GDM1 (cell line): ENCODE results near the gene TTLL12.

Experiments
- DNase-seq: peaks from one replicate; lab custom pipeline; 2025; lab: John Stamatoyannopoulos, UW

The TTLL12 gene

GRCh38 chr22:43199541-43199940 is 12.6 kb upstream of the TTLL12 start:
- no peak for DNase-seq

GRCh38 chr22:43198936-43199335 is 12.0 kb upstream of the TTLL12 start:
- DNase-seq: no peak

GRCh38 chr22:43198126-43198525 is 11.2 kb upstream of the TTLL12 start:
- no peak for DNase-seq

- no peak for DNase-seq
Observed at GRCh38 chr22:43197271-43197941, 10.5 kb upstream of the TTLL12 start.

- DNase-seq: no peak
Observed at GRCh38 chr22:43191831-43192230, 4.9 kb upstream of the TTLL12 start.

- no peak for DNase-seq
Observed at GRCh38 chr22:43188829-43189545, 2.1 kb upstream of the TTLL12 start.

DNA sequence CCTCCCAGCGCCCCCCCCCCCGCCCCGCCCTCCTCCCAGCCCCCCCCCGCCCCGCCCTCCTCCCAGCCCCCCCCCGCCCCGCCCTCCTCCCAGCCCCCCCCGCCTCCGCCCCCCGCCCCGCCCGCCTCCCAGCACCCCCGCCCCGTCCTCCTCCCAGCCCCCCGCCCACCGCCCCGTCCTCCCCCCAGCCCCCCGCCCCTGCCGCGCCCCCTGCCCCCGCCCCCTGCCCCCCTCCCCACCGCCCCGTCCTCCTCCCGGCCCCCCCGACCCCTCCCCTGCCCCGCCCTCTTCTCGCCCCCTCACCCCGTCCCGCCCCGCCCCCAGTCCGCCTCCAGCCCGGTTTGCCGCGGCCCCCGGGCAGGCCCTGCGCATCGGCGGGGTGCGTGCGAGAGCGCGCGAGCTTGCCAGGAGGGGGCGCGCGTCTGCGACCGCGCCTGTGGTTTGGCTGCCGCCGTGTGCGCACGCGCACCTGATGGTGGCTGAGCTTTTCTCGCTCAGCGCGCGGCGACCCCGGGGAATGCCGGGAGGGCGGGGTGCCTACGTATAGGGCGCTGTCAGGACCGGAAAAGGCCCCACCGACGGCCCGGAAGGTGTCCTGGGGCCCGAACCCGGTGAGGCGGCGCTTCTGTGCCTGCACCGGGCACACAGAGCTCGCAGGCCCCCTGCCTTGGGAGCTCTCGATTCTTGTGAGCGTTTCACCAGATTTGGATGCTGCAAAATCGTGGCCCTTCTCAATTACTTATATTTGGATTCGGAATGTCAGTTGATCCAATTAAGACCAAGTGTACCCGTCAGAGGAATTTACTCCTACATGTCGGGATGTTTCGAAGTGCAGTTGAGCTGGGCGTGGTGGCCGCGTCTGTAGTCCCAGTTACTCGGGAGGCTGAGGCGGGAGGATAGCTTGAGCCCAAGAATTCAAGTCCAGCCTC is 501 bp upstream of the TTLL12 start:
- DNase-seq: peak; percentile 94

- no peak for DNase-seq
Observed at GRCh38 chr22:43185860-43186261, 1.1 kb downstream of the TTLL12 start.

GRCh38 chr22:43183496-43184277 is 3.2 kb downstream of the TTLL12 start:
- no peak for DNase-seq

DNA sequence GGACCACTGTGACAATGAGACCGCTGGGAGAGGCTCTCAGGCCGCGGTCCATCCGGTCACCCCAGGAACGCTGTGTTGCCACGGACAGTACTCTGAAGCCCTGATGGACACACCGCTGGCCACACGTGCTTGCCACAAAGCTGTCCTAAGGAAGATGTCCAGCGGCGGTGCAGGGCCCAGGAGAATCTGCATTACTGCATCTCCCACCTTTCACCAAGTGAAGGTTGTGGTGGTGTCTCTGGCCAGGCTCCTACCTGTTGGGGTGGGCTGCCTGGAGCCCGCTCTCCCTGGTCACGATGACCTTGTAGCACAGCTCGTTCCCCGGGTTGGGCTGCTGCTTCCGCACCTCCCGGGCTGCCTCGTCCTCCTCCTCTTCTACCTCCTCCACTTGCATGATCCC is 4.2 kb downstream of the TTLL12 start:
- no peak for DNase-seq

- DNase-seq: no peak
Observed at GRCh38 chr22:43182118-43182517, 4.8 kb downstream of the TTLL12 start.

- no peak for DNase-seq
Observed at GRCh38 chr22:43181321-43182076, 5.4 kb downstream of the TTLL12 start.

DNA sequence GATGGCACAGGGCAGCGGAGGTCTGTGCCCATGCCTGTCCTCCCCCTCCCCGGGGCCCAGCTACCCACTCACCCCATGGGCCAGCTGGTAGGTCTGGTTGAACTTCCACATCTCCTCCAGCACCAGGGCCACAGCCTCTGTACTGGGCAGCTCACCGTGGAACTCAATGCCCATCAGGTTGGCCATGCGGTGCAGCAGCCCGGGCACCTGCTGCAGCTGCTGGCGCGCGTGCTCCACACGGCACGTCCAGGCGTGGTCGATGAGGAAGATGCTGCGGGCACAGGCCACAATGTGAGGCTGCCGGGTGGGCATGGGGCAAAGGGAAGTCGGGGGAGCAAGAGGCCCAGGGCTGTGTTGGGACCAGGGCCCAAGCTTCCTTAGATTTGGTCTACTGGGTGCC is 6.3 kb downstream of the TTLL12 start:
- no peak for DNase-seq

DNA sequence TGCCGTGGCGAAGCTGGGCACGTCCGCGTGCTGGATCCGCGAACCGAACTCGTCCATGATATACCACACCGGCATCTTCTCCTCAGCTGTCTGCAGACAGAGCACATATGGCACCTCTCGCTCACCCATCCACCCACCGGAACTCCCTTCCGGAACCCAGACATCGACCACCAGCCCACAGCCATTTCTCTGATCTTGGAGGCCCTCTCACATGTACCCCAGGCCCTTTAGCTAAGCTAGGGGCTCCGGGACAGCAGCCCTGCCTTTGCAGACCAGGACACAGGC is 7.1 kb downstream of the TTLL12 start:
- no peak for DNase-seq

DNA sequence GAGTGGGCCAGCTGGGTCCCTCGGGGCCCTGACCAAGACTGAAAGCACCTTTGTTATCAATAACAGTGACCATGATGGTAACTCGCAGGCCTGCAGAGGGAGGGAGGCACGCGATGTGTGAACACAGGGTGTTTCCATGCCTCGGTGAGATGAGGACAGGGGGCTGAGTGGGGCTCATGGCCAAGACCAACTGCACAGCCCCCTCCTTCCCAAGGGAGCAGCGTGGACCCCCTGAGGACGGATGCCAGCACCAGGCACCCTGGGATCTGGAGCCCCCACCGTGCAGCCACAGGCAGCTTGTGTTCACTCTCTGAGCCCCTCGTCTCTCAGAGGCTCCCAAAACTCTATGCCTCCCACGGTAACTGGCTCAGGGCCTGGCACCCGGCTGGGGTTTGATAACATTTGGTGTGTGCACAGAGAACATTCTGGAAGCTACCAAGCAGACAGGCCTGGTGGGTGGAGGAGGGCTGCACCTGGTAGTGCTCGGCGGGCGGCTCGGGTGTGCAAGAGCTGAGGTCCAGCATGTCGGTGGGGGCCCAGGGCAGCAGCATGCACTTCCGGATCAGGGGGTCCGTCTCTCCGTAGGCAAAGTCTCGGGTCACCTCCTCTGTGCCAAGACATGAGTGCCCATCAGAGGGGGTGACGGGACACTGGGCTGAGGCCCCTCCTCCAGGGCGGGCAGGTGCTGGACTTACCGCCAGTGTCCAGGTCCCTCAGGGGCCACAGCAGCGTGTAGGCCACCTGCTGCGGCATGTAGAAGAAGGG is 7.6 kb downstream of the TTLL12 start:
- DNase-seq: no peak

DNA sequence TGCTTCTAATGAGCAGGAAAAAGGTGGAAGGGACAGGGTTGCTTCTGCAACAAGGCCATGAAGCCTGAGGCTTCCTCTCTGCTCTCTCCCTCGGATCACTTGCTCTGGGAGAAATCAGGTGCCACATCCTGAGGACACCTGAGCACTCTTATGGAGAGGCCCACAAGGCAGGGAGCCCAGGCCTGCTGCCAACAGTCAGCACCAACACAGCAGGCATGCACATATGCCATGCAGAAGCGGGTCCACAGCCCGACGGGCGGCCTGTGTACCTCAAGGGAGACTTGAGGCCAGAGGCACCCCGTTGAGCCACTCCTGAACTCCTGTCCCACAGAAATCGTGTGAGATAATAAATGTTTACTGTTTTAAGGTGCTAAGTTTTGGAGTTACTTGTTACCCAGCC is 9.5 kb downstream of the TTLL12 start:
- DNase-seq: no peak

GRCh38 chr22:43176090-43176489 is 10.8 kb downstream of the TTLL12 start:
- DNase-seq: no peak

GRCh38 chr22:43174941-43175531 is 11.9 kb downstream of the TTLL12 start:
- no peak for DNase-seq

- DNase-seq: no peak
Observed at GRCh38 chr22:43173976-43174720, 12.8 kb downstream of the TTLL12 start.

- DNase-seq: no peak
Observed at GRCh38 chr22:43173566-43173965, 13.4 kb downstream of the TTLL12 start.
